ENCODE results near the gene NR1I2.

NR1I2 gene

GRCh38 chr3:119783883-119784282 lies 2.0 kb downstream of the NR1I2 start:
- TF ChIP-seq POLR2AphosphoS5 (IDR thresholded peaks at IDR 0.05; ENCODE audit: borderline replicate concordance, low read depth, low read length) (no peak), EZH2 (IDR thresholded peaks at IDR 0.05) (no peak)
- Histone ChIP-seq H3K9me3 (ENCODE audit: low read depth, low read length) (no peaks in the 10 kb centered on the region), H3K9ac (ENCODE audit: insufficient read length) (no peak overlapping the region), H3K27ac (no peak overlapping the region), H3K36me3 (ENCODE audit: insufficient read depth, low read length) (no peaks in the 10 kb centered on the region), H3K4me3 (no peak overlapping the region)
- no peak for DNase-seq (ENCODE audit: low read depth, low spot score)

GRCh38 chr3:119786409-119786808 lies 4.5 kb downstream of the NR1I2 start:
- Histone ChIP-seq H3K27ac (no peak overlapping the region), H3K4me3 (no peak overlapping the region), H3K9me3 (ENCODE audit: low read depth, low read length) (no peaks in the 10 kb centered on the region), H3K9ac (ENCODE audit: insufficient read length) (no peak overlapping the region), H3K36me3 (ENCODE audit: insufficient read depth, low read length) (no peaks in the 10 kb centered on the region)
- DNase-seq (ENCODE audit: low read depth, low spot score), result no peak
- no peak for TF ChIP-seq EZH2 (IDR thresholded peaks at IDR 0.05)
- no peak for TF ChIP-seq POLR2AphosphoS5 (IDR thresholded peaks at IDR 0.05; ENCODE audit: borderline replicate concordance, low read depth, low read length)
- TF ChIP-seq FOXP2 (optimal IDR thresholded peaks at IDR 0.05; ENCODE audit: control extremely low read depth, extremely low read length, insufficient read depth), result no peak

- no peaks in the 10 kb centered on the region for H3K9me3 ChIP-seq (ENCODE audit: low read depth, low read length)
- H3K36me3 ChIP-seq (ENCODE audit: insufficient read depth, low read length), result no peaks in the 10 kb centered on the region
- H3K4me3 ChIP-seq, result no peak overlapping the region
- no peak overlapping the region for H3K9ac ChIP-seq (ENCODE audit: insufficient read length)
- no peak for DNase-seq (ENCODE audit: low read depth, low spot score)
- no peak for TF ChIP-seq FOXP2 (optimal IDR thresholded peaks at IDR 0.05; ENCODE audit: control extremely low read depth, extremely low read length, insufficient read depth)
- no peak for TF ChIP-seq POLR2AphosphoS5 (IDR thresholded peaks at IDR 0.05; ENCODE audit: borderline replicate concordance, low read depth, low read length)
- TF ChIP-seq EZH2 (IDR thresholded peaks at IDR 0.05), result no peak
- H3K27ac ChIP-seq, result no peak overlapping the region
These were observed 8.5 kb downstream of the NR1I2 start for GRCh38 chr3:119790369-119790768.

GRCh38 chr3:119792270-119792669 lies 10.4 kb downstream of the NR1I2 start:
- DNase-seq (ENCODE audit: low read depth, low spot score), result no peak
- TF ChIP-seq EZH2 (IDR thresholded peaks at IDR 0.05) (no peak), FOXP2 (optimal IDR thresholded peaks at IDR 0.05; ENCODE audit: control extremely low read depth, extremely low read length, insufficient read depth) (no peak), POLR2AphosphoS5 (IDR thresholded peaks at IDR 0.05; ENCODE audit: borderline replicate concordance, low read depth, low read length) (no peak)
- Histone ChIP-seq H3K36me3 (ENCODE audit: insufficient read depth, low read length) (no peaks in the 10 kb centered on the region), H3K4me3 (no peak overlapping the region), H3K27ac (no peak overlapping the region), H3K9me3 (ENCODE audit: low read depth, low read length) (no peaks in the 10 kb centered on the region), H3K9ac (ENCODE audit: insufficient read length) (no peak overlapping the region)

- Histone ChIP-seq H3K27ac (no peak overlapping the region), H3K36me3 (ENCODE audit: insufficient read depth, low read length) (no peaks in the 10 kb centered on the region), H3K4me3 (no peak overlapping the region), H3K9ac (ENCODE audit: insufficient read length) (no peak overlapping the region), H3K9me3 (ENCODE audit: low read depth, low read length) (no peaks in the 10 kb centered on the region)
- DNase-seq (ENCODE audit: low read depth, low spot score), result no peak
- no peak for TF ChIP-seq POLR2AphosphoS5 (IDR thresholded peaks at IDR 0.05; ENCODE audit: borderline replicate concordance, low read depth, low read length)
- TF ChIP-seq FOXP2 (optimal IDR thresholded peaks at IDR 0.05; ENCODE audit: control extremely low read depth, extremely low read length, insufficient read depth), result no peak
- no peak for TF ChIP-seq EZH2 (IDR thresholded peaks at IDR 0.05)
These were observed 12.5 kb downstream of the NR1I2 start for GRCh38 chr3:119794401-119794800.

- H3K27ac ChIP-seq, result no peak overlapping the region
- no peaks in the 10 kb centered on the region for H3K9me3 ChIP-seq (ENCODE audit: low read depth, low read length)
- no peak for TF ChIP-seq EZH2 (IDR thresholded peaks at IDR 0.05)
- no peak for TF ChIP-seq FOXP2 (optimal IDR thresholded peaks at IDR 0.05; ENCODE audit: control extremely low read depth, extremely low read length, insufficient read depth)
- TF ChIP-seq POLR2AphosphoS5 (IDR thresholded peaks at IDR 0.05; ENCODE audit: borderline replicate concordance, low read depth, low read length), result no peak
- no peaks in the 10 kb centered on the region for H3K36me3 ChIP-seq (ENCODE audit: insufficient read depth, low read length)
- DNase-seq (ENCODE audit: low read depth, low spot score), result no peak
- H3K4me3 ChIP-seq, result no peak overlapping the region
- H3K9ac ChIP-seq (ENCODE audit: insufficient read length), result no peak overlapping the region
These were observed 13.2 kb downstream of the NR1I2 start for GRCh38 chr3:119794971-119795612.

GRCh38 chr3:119795849-119796248 lies 13.9 kb downstream of the NR1I2 start:
- Histone ChIP-seq H3K9ac (ENCODE audit: insufficient read length) (no peak overlapping the region), H3K27ac (no peak overlapping the region), H3K36me3 (ENCODE audit: insufficient read depth, low read length) (no peaks in the 10 kb centered on the region), H3K9me3 (ENCODE audit: low read depth, low read length) (no peaks in the 10 kb centered on the region), H3K4me3 (no peak overlapping the region)
- TF ChIP-seq FOXP2 (optimal IDR thresholded peaks at IDR 0.05; ENCODE audit: control extremely low read depth, extremely low read length, insufficient read depth) (no peak), POLR2AphosphoS5 (IDR thresholded peaks at IDR 0.05; ENCODE audit: borderline replicate concordance, low read depth, low read length) (no peak), EZH2 (IDR thresholded peaks at IDR 0.05) (no peak)
- no peak for DNase-seq (ENCODE audit: low read depth, low spot score)

GRCh38 chr3:119796368-119796767 lies 14.5 kb downstream of the NR1I2 start:
- Histone ChIP-seq H3K36me3 (ENCODE audit: insufficient read depth, low read length) (no peaks in the 10 kb centered on the region), H3K9ac (ENCODE audit: insufficient read length) (no peak overlapping the region), H3K4me3 (no peak overlapping the region), H3K27ac (no peak overlapping the region), H3K9me3 (ENCODE audit: low read depth, low read length) (no peaks in the 10 kb centered on the region)
- TF ChIP-seq FOXP2 (optimal IDR thresholded peaks at IDR 0.05; ENCODE audit: control extremely low read depth, extremely low read length, insufficient read depth) (no peak), EZH2 (IDR thresholded peaks at IDR 0.05) (no peak), POLR2AphosphoS5 (IDR thresholded peaks at IDR 0.05; ENCODE audit: borderline replicate concordance, low read depth, low read length) (no peak)
- DNase-seq (ENCODE audit: low read depth, low spot score), result no peak

GRCh38 chr3:119796785-119797184 lies 14.9 kb downstream of the NR1I2 start:
- H3K9me3 ChIP-seq (ENCODE audit: low read depth, low read length), result no peaks in the 10 kb centered on the region
- H3K27ac ChIP-seq, result no peak overlapping the region
- H3K9ac ChIP-seq (ENCODE audit: insufficient read length), result no peak overlapping the region
- TF ChIP-seq EZH2 (IDR thresholded peaks at IDR 0.05) (no peak), POLR2AphosphoS5 (IDR thresholded peaks at IDR 0.05; ENCODE audit: borderline replicate concordance, low read depth, low read length) (no peak), FOXP2 (optimal IDR thresholded peaks at IDR 0.05; ENCODE audit: control extremely low read depth, extremely low read length, insufficient read depth) (no peak)
- H3K4me3 ChIP-seq, result no peak overlapping the region
- no peak for DNase-seq (ENCODE audit: low read depth, low spot score)
- no peaks in the 10 kb centered on the region for H3K36me3 ChIP-seq (ENCODE audit: insufficient read depth, low read length)
